ENCODE results near the gene ACSS3.
"Not testable (repeated sequence)": the region's sequence is repeated elsewhere in the genome, so short reads cannot be mapped to it uniquely, and the experiment has no call there.

- TF ChIP-seq POLR2AphosphoS5, CTCF (IDR thresholded peaks at IDR 0.05): not testable (repeated sequence)
Measured at GRCh38 chr12:81064971-81065370, 12.9 kb upstream of the ACSS3 start.

Measured in stomach (tissue), 4 donors.